ENCODE results near the gene MYL11.
A peak's percentile ranks its signal among the peaks of the same experiment; 100 is the strongest.

MYL11 gene

DNA sequence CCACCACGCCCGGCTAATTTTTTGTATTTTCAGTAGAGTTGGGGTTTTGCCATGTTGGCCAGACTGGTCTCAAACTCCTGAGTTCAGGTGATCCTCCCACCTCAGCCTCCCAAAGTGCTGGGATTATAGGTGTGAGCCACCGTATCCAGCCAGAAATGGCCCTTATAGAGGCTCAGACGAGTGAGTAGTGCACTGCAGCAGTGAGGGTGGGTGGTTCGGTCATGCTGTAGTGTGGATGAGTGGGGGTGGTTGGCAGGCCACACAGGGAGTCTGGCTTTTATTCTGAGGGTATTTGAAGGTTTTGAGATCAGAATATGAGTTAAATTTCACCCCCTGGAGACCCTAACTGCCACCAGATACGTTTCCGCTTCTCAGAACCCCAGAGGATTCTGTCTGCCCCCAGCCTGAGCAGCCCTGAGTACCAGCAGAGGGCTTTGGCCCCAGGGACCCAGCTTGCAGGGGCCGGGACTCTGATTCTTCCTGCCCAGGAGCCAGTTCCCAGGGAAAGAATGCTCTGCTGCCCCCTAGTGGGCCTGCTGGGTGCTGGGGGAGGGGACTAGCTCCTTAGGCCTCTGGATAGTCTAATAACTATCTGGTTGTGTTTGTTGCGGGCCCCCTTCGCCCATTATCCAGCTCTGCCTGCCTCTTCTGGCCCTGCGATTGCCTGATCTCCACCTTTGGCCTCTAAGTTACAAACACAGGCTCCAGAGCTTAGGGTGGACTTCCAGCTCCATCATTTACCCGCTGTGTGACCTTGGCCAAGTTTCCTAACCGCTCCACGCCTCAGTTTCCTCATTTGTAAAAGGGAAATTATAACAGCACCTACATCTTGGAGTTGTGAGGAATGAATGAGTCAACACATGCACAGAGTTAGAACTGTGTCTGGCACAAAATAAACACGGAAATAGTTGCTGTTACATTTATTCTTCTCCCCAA is 34.8 kb downstream of the MYL11 start:
- Histone ChIP-seq H3K36me3 (ENCODE audit: low read depth) (peaks cover 31% of the 10 kb centered on the region), H3K4me1 (ENCODE audit: insufficient read depth, poor library complexity, severe bottlenecking) (no peaks in the 10 kb centered on the region), H3K9me3 (ENCODE audit: severe bottlenecking) (no peaks in the 10 kb centered on the region), H3K4me3 (ENCODE audit: severe bottlenecking) (no peak overlapping the region), H3K27me3 (ENCODE audit: insufficient read depth, poor library complexity, severe bottlenecking) (no peaks in the 10 kb centered on the region), H3K27ac (ENCODE audit: poor library complexity, severe bottlenecking) (peak overlapping the region; percentile 14)
- TF ChIP-seq, protein P1, sequence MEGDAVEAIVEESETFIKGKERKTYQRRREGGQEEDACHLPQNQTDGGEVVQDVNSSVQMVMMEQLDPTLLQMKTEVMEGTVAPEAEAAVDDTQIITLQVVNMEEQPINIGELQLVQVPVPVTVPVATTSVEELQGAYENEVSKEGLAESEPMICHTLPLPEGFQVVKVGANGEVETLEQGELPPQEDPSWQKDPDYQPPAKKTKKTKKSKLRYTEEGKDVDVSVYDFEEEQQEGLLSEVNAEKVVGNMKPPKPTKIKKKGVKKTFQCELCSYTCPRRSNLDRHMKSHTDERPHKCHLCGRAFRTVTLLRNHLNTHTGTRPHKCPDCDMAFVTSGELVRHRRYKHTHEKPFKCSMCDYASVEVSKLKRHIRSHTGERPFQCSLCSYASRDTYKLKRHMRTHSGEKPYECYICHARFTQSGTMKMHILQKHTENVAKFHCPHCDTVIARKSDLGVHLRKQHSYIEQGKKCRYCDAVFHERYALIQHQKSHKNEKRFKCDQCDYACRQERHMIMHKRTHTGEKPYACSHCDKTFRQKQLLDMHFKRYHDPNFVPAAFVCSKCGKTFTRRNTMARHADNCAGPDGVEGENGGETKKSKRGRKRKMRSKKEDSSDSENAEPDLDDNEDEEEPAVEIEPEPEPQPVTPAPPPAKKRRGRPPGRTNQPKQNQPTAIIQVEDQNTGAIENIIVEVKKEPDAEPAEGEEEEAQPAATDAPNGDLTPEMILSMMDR (IDR thresholded peaks at IDR 0.05; ENCODE audit: poor library complexity, severe bottlenecking), result peak; percentile 95
- DNase-seq (ENCODE audit: low spot score) (peak; percentile 77), ATAC-seq (ENCODE audit: low read depth) (peak; percentile 72)

DNA sequence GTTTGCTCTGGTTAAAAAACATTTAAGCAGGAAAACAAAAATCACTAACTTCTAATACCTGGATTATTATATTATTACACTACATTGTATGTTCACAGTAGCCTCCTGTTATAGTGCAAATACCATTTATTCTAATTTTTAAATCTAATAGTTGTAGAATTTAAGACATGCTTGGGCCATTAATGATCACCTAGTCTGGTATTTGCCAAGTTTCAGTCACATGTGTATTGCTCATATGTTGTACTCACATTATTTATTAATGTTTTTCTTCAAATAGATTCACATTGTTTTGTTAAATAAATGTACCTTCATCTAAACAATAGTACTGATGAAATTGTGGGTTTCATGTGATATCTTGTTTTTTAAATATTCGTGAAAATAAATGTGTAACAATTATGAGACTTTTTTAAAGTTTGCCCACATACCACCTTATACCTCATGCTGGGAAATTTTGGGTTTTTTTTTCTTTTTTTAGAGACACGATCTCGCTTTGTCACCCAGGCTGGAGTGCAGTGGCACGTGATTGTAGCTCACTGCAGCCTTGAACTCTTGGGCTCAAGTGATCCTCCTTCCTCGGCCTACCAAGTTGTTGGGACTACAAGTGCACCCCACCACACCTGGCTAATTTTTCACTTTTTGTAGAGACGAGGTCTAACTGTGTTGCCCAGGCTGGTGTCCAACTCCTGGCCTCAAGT is 38.7 kb downstream of the MYL11 start:
- H3K27ac ChIP-seq (ENCODE audit: poor library complexity, severe bottlenecking), result no peak overlapping the region
- no peak for ATAC-seq (ENCODE audit: low read depth)
- H3K27me3 ChIP-seq (ENCODE audit: insufficient read depth, poor library complexity, severe bottlenecking), result no peaks in the 10 kb centered on the region
- no peak overlapping the region for H3K4me3 ChIP-seq (ENCODE audit: severe bottlenecking)
- no peak for DNase-seq (ENCODE audit: low spot score)
- H3K4me1 ChIP-seq (ENCODE audit: insufficient read depth, poor library complexity, severe bottlenecking), result no peaks in the 10 kb centered on the region
- H3K36me3 ChIP-seq (ENCODE audit: low read depth), result peaks cover 29% of the 10 kb centered on the region
- TF ChIP-seq, protein P1 (IDR thresholded peaks at IDR 0.05; ENCODE audit: poor library complexity, severe bottlenecking), result no peak
- no peaks in the 10 kb centered on the region for H3K9me3 ChIP-seq (ENCODE audit: severe bottlenecking)

DNA sequence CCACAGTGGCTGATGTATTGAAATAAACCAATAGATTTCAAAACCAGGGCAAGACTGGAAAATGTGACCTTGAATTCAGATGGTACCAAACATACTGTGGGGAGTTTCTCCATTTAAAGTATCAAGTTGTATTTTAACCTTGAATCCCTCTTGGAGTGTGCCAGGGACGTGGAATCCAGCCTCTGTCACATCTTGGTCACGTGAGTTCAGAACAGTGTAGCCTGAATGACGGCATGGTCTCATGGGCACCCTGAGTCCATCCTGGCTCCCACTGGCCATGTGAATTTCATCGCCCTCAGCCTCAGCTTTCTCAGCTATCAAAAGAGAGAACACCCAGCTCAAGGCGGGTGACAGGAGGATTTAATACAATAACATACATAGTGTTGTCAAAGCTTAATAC is 39.6 kb downstream of the MYL11 start:
- Histone ChIP-seq H3K4me3 (ENCODE audit: severe bottlenecking) (no peak overlapping the region), H3K27me3 (ENCODE audit: insufficient read depth, poor library complexity, severe bottlenecking) (no peaks in the 10 kb centered on the region), H3K27ac (ENCODE audit: poor library complexity, severe bottlenecking) (no peak overlapping the region), H3K36me3 (ENCODE audit: low read depth) (peaks cover 21% of the 10 kb centered on the region), H3K9me3 (ENCODE audit: severe bottlenecking) (no peaks in the 10 kb centered on the region), H3K4me1 (ENCODE audit: insufficient read depth, poor library complexity, severe bottlenecking) (no peaks in the 10 kb centered on the region)
- no peak for DNase-seq (ENCODE audit: low spot score)
- ATAC-seq (ENCODE audit: low read depth), result no peak
- TF ChIP-seq, protein P1 (IDR thresholded peaks at IDR 0.05; ENCODE audit: poor library complexity, severe bottlenecking), result no peak

DNA sequence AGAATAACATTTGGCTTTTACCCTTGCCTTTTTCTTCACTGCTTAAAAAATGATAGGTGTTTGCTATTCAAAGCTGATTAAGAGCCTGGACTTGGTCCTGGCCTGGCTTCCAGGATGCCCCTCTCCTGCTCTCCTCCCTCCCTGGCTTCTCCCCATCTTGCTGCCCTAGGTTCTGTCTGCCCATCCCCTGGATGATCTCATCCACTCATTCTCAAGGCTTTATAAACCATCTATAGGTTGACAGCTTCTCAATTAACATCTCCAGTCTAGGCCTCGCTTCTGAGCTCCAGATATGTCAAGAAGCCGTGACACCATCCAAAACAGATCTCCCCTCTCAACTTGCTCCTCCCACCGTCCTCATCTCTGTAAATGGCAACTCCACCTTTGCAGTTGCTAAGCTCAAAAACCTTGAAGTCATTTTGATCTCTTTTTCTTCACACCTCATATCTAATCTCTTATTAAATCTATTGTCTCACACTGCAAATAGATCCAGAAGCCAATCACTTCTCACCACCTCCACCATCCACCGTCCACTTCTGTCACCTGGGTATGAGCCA is 41.5 kb downstream of the MYL11 start:
- H3K27me3 ChIP-seq (ENCODE audit: insufficient read depth, poor library complexity, severe bottlenecking), result no peaks in the 10 kb centered on the region
- ATAC-seq (ENCODE audit: low read depth), result no peak
- no peak for DNase-seq (ENCODE audit: low spot score)
- no peak overlapping the region for H3K4me3 ChIP-seq (ENCODE audit: severe bottlenecking)
- peaks cover 13% of the 10 kb centered on the region for H3K36me3 ChIP-seq (ENCODE audit: low read depth)
- H3K9me3 ChIP-seq (ENCODE audit: severe bottlenecking), result no peaks in the 10 kb centered on the region
- TF ChIP-seq, protein P1 (IDR thresholded peaks at IDR 0.05; ENCODE audit: poor library complexity, severe bottlenecking), result no peak
- no peak overlapping the region for H3K27ac ChIP-seq (ENCODE audit: poor library complexity, severe bottlenecking)
- no peaks in the 10 kb centered on the region for H3K4me1 ChIP-seq (ENCODE audit: insufficient read depth, poor library complexity, severe bottlenecking)

All from RWPE2 (cell line).